ENCODE results near the gene NOP53.

- TF ChIP-seq CTCF (IDR thresholded peaks at IDR 0.05; ENCODE audit: low read length) = no peak
- no peak for TF ChIP-seq EZH2 (optimal IDR thresholded peaks at IDR 0.05; ENCODE audit: low read depth, low read length)
These were observed 20.9 kb downstream of the NOP53 start for GRCh38 chr19:47766359-47766620.
